Ramos (cell line): Measurements from ENCODE around the gene PDIA6.

Source experiments
- in situ Hi-C: fragments of 300-500 bp; cut with MboI; formaldehyde crosslinking; loops from one replicate; pipeline ENCODE4 v1.14.3; 2022; ENCODE audit warnings: low sequenced_read_pairs; ENCODE audit not compliant: unreplicated experiment

Gene PDIA6

GRCh38 chr2:10835052-10835970 is 22.7 kb upstream of the PDIA6 start:
- in situ Hi-C loops: loop anchor here (5.0 to 25.0 kb wide), 3 partner anchors 292 to 752 kb away; no protein-coding TSS in a partner anchor

GRCh38 chr2:10834068-10834655 is 21.6 kb upstream of the PDIA6 start:
- in situ Hi-C loops: loop anchor here (25.0 kb wide), 2 partner anchors 603 to 753 kb away; no protein-coding TSS in a partner anchor

- in situ Hi-C loops: loop anchor here (25.0 kb wide), 2 partner anchors 604 to 754 kb away; no protein-coding TSS in a partner anchor
Measured at GRCh38 chr2:10833021-10833420, 20.4 kb upstream of the PDIA6 start.

- in situ Hi-C loops: loop anchor here (25.0 kb wide), 2 partner anchors 605 to 755 kb away; no protein-coding TSS in a partner anchor
Measured at GRCh38 chr2:10832203-10832936, 19.8 kb upstream of the PDIA6 start.

- in situ Hi-C loops: loop anchor here (25.0 kb wide), 2 partner anchors 606 to 756 kb away; no protein-coding TSS in a partner anchor
Measured at GRCh38 chr2:10831400-10831985, 18.9 kb upstream of the PDIA6 start.

- in situ Hi-C loops: loop anchor here (25.0 kb wide), 2 partner anchors 606 to 756 kb away; no protein-coding TSS in a partner anchor
Measured at GRCh38 chr2:10830641-10831399, 18.2 kb upstream of the PDIA6 start.

GRCh38 chr2:10830203-10830602 is 17.6 kb upstream of the PDIA6 start:
- in situ Hi-C loops: loop anchor here (25.0 kb wide), 2 partner anchors 607 to 757 kb away; no protein-coding TSS in a partner anchor

- in situ Hi-C loops: loop anchor here (25.0 kb wide), 2 partner anchors 608 to 758 kb away; no protein-coding TSS in a partner anchor
Measured at GRCh38 chr2:10829299-10829698, 16.7 kb upstream of the PDIA6 start.

- in situ Hi-C loops: loop anchor here (25.0 kb wide), 2 partner anchors 609 to 759 kb away; no protein-coding TSS in a partner anchor
Measured at GRCh38 chr2:10828346-10828745, 15.8 kb upstream of the PDIA6 start.

GRCh38 chr2:10826625-10827024 is 14.0 kb upstream of the PDIA6 start:
- in situ Hi-C loops: loop anchor here (25.0 kb wide), 2 partner anchors 611 to 761 kb away; no protein-coding TSS in a partner anchor

GRCh38 chr2:10826026-10826425 is 13.4 kb upstream of the PDIA6 start:
- in situ Hi-C loops: loop anchor here (25.0 kb wide), 2 partner anchors 611 to 761 kb away; no protein-coding TSS in a partner anchor

- in situ Hi-C loops: loop anchor here (25.0 kb wide), 1 partner anchor 938 kb away; no protein-coding TSS in a partner anchor
Measured at GRCh38 chr2:10824191-10824590, 11.6 kb upstream of the PDIA6 start.

GRCh38 chr2:10820978-10821695 is 8.6 kb upstream of the PDIA6 start:
- in situ Hi-C loops: loop anchor here (25.0 kb wide), 1 partner anchor 941 kb away; no protein-coding TSS in a partner anchor

- in situ Hi-C loops: loop anchor here (25.0 kb wide), 1 partner anchor 942 kb away; no protein-coding TSS in a partner anchor
Measured at GRCh38 chr2:10820562-10820961, 8.0 kb upstream of the PDIA6 start.

GRCh38 chr2:10819714-10820314 is 7.2 kb upstream of the PDIA6 start:
- in situ Hi-C loops: loop anchor here (25.0 kb wide), 1 partner anchor 942 kb away; no protein-coding TSS in a partner anchor

- in situ Hi-C loops: loop anchor here (25.0 kb wide), 1 partner anchor 943 kb away; no protein-coding TSS in a partner anchor
Measured at GRCh38 chr2:10818984-10819383, 6.4 kb upstream of the PDIA6 start.

- in situ Hi-C loops: loop anchor here (25.0 kb wide), 1 partner anchor 944 kb away; no protein-coding TSS in a partner anchor
Measured at GRCh38 chr2:10818305-10818704, 5.7 kb upstream of the PDIA6 start.
